ENCODE data around the gene ADCY5.

ADCY5 gene

GRCh38 chr3:123338620-123339061 lies 110.2 kb downstream of the ADCY5 start:
- Histone ChIP-seq H3K4me1 (ENCODE audit: control insufficient read depth, insufficient read depth, low read length) (peaks cover 4% of the 10 kb centered on the region; the same call in 1 of the 2 replicates), H3K9me3 (ENCODE audit: control insufficient read depth, insufficient read depth, low read depth, low read length) (no peaks in the 10 kb centered on the region), H3K36me3 (ENCODE audit: control insufficient read depth in 2 of 2, insufficient read depth in 1 of 2, low read length in 2 of 2) (no peaks in the 10 kb centered on the region), H3K4me3 (ENCODE audit: low read depth, low read length) (no peak overlapping the region), H3K27ac (ENCODE audit: extremely low read depth, low read depth, low read length) (no peak overlapping the region)
- POLR2A ChIA-PET = no interaction called here
- TF ChIP-seq ZNF776 (tag by site-specific recombination; IDR thresholded peaks at IDR 0.05; ENCODE audit: borderline replicate concordance) (no peak), ZNF626 (tag by site-specific recombination; IDR thresholded peaks at IDR 0.05) (no peak), ZNF768 (tag by site-specific recombination; IDR thresholded peaks at IDR 0.05) (no peak), ZSCAN16 (tag by site-specific recombination; IDR thresholded peaks at IDR 0.05) (no peak), ZNF16 (tag by site-specific recombination; IDR thresholded peaks at IDR 0.05; ENCODE audit: low read depth) (no peak), ZBTB11 (tag by site-specific recombination; conservative IDR thresholded peaks at IDR 0.05; ENCODE audit: low read depth) (no peak), ZNF704 (tag by site-specific recombination; IDR thresholded peaks at IDR 0.05) (no peak), ZNF26 (tag by site-specific recombination; IDR thresholded peaks at IDR 0.05) (no peak), PRDM4 (tag by site-specific recombination; IDR thresholded peaks at IDR 0.05) (no peak), PRDM10 (tag by site-specific recombination; IDR thresholded peaks at IDR 0.05) (no peak), ZNF521 (tag by site-specific recombination; IDR thresholded peaks at IDR 0.05) (no peak), ZNF518A (tag by site-specific recombination; conservative IDR thresholded peaks at IDR 0.05; ENCODE audit: low read depth) (no peak), REPIN1 (tag by site-specific recombination; IDR thresholded peaks at IDR 0.05; ENCODE audit: low read depth) (no peak)
- CTCF ChIA-PET = no interaction called here
